KMS-11 (cell line): Measurements from ENCODE around the gene IQSEC1.

Source experiments
- H2AFZ ChIP-seq: fragments of 200-600 bp; sonication (generic); 2 replicates; pipeline ENCODE4 v1.6.1; 2016; ENCODE audit warnings: antibody characterized with exemption, mixed run types, low read depth
- H3K27ac ChIP-seq: fragments of 200-600 bp; sonication (generic); 2 replicates; pipeline ENCODE4 v1.6.1; 2016; ENCODE audit warnings: mild to moderate bottlenecking, mixed run types
- H3K27me3 ChIP-seq: fragments of 200-600 bp; sonication (generic); 2 replicates; pipeline ENCODE4 v1.6.1; 2017; ENCODE audit warnings: mild to moderate bottlenecking, low read depth, mixed run types, moderate library complexity; ENCODE audit not compliant: insufficient read depth
- H3K36me3 ChIP-seq: fragments of 200-600 bp; sonication (generic); 2 replicates; pipeline ENCODE4 v1.6.1; 2017; ENCODE audit warnings: mild to moderate bottlenecking, mixed run types; ENCODE audit not compliant: insufficient read depth
- H3K4me1 ChIP-seq: fragments of 200-600 bp; sonication (generic); 2 replicates; pipeline ENCODE4 v1.6.1; 2016; ENCODE audit warnings: mild to moderate bottlenecking, low read depth, mixed run types; ENCODE audit not compliant: poor library complexity, severe bottlenecking
- H3K4me2 ChIP-seq: fragments of 200-600 bp; sonication (generic); 2 replicates; pipeline ENCODE4 v1.7.0; 2016; ENCODE audit warnings: mild to moderate bottlenecking, mixed run types
- H3K4me3 ChIP-seq: fragments of 200-600 bp; sonication (generic); IDR thresholded peaks from 2 replicates; pipeline ENCODE4 v1.6.1; 2017; ENCODE audit warnings: low read depth, low read length, mixed read lengths; ENCODE audit not compliant: insufficient read depth
- H3K79me2 ChIP-seq: fragments of 200-600 bp; sonication (generic); 2 replicates; pipeline ENCODE4 v1.6.1; 2016; ENCODE audit warnings: low read depth, mixed run types; ENCODE audit not compliant: insufficient read depth
- H3K9ac ChIP-seq: fragments of 200-600 bp; sonication (generic); 2 replicates; pipeline ENCODE4 v1.6.1; 2016; ENCODE audit warnings: mild to moderate bottlenecking, mixed run types
- H4K20me1 ChIP-seq: fragments of 200-600 bp; sonication (generic); 2 replicates; pipeline ENCODE4 v1.6.1; 2016; ENCODE audit warnings: mild to moderate bottlenecking, mixed run types; ENCODE audit not compliant: insufficient read depth
- TF ChIP-seq, protein P1 (sequence below): fragments of 200-600 bp; sonication (generic); conservative IDR thresholded peaks from 2 replicates; pipeline ENCODE4 v1.6.1; 2017; ENCODE audit warnings: low read depth, mild to moderate bottlenecking, antibody characterized with exemption, low read length, moderate library complexity, mixed read lengths

Gene IQSEC1

DNA sequence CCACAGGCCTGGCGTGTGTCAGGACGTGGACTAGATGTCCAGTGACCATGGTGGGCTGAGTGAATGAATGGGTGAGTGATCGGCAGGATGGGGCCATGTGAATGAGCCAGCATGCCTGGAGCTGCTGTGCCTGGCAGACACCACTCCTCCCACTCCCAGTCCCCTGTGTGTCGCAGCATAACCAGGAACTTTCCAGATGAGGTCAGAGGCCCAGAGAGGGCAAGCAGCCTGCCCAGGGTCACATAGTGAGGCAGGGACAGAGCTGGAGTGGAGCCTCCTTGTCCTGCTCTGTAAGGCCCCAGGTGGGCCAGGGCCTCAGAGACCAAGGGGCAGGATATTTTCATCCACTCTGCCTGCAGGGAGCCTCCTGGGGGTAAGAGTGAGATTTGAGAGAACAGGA is 6.4 kb downstream of the IQSEC1 start:
- no peak overlapping the region for H3K27ac ChIP-seq
- no peaks in the 10 kb centered on the region for H4K20me1 ChIP-seq
- TF ChIP-seq, protein P1, sequence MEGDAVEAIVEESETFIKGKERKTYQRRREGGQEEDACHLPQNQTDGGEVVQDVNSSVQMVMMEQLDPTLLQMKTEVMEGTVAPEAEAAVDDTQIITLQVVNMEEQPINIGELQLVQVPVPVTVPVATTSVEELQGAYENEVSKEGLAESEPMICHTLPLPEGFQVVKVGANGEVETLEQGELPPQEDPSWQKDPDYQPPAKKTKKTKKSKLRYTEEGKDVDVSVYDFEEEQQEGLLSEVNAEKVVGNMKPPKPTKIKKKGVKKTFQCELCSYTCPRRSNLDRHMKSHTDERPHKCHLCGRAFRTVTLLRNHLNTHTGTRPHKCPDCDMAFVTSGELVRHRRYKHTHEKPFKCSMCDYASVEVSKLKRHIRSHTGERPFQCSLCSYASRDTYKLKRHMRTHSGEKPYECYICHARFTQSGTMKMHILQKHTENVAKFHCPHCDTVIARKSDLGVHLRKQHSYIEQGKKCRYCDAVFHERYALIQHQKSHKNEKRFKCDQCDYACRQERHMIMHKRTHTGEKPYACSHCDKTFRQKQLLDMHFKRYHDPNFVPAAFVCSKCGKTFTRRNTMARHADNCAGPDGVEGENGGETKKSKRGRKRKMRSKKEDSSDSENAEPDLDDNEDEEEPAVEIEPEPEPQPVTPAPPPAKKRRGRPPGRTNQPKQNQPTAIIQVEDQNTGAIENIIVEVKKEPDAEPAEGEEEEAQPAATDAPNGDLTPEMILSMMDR: no peak
- H3K79me2 ChIP-seq: no peaks in the 10 kb centered on the region
- no peaks in the 10 kb centered on the region for H3K27me3 ChIP-seq
- peaks cover 65% of the 10 kb centered on the region for H3K4me1 ChIP-seq
- no peak overlapping the region for H2AFZ ChIP-seq
- H3K4me2 ChIP-seq: no peak overlapping the region
- H3K9ac ChIP-seq: no peak overlapping the region
- H3K36me3 ChIP-seq: no peaks in the 10 kb centered on the region
- no peak overlapping the region for H3K4me3 ChIP-seq

DNA sequence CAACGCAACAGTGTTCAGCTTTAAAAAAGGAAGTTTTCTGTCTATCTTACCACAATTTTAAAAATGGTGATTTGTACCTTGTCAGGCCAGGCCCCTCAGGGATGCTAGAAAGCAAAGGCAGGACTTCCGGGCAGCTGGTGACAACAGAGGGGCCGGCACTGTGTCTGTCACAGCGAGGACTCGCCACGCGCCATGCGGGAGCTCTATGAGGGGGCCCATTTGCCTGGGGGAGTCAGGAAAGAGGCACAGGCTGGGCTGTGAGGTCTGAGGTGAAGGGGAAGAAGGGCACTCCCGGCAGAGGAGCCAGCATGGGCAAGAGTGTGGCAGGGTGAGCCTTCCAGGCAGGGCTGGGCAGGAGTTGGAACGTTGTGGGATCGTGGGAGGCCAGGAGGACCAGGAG is 7.0 kb downstream of the IQSEC1 start:
- Histone ChIP-seq H3K4me2 (no peak overlapping the region), H3K36me3 (no peaks in the 10 kb centered on the region), H4K20me1 (no peaks in the 10 kb centered on the region), H3K79me2 (no peaks in the 10 kb centered on the region), H3K9ac (no peak overlapping the region), H3K4me1 (peaks cover 59% of the 10 kb centered on the region), H3K27me3 (no peaks in the 10 kb centered on the region), H3K27ac (no peak overlapping the region), H3K4me3 (no peak overlapping the region), H2AFZ (no peak overlapping the region)
- TF ChIP-seq, protein P1: no peak

DNA sequence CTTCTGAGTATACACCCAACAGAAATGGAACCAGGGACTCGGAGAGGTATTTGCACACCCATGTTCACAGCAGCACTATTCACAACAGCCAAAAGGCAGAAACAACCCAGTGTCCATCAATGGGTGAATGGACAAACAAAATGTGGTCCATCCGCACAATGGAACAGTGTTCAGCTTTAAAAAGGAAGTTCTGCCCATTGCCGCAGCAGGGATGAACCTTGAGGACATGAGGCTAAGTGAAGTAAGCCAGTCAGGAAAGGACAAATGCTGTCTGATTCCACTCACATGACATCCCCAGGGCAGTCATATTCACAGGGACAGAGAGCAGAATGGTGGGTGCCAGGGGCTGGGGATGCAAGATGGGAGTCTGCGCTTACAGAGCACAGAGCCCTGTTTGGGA is 7.5 kb downstream of the IQSEC1 start:
- H3K4me2 ChIP-seq: no peak overlapping the region
- no peak overlapping the region for H3K4me3 ChIP-seq
- H3K4me1 ChIP-seq: peaks cover 54% of the 10 kb centered on the region
- H3K27ac ChIP-seq: no peak overlapping the region
- no peaks in the 10 kb centered on the region for H3K79me2 ChIP-seq
- H3K9ac ChIP-seq: no peak overlapping the region
- H3K36me3 ChIP-seq: no peaks in the 10 kb centered on the region
- H4K20me1 ChIP-seq: no peaks in the 10 kb centered on the region
- H3K27me3 ChIP-seq: no peaks in the 10 kb centered on the region
- no peak overlapping the region for H2AFZ ChIP-seq
- TF ChIP-seq, protein P1: no peak

DNA sequence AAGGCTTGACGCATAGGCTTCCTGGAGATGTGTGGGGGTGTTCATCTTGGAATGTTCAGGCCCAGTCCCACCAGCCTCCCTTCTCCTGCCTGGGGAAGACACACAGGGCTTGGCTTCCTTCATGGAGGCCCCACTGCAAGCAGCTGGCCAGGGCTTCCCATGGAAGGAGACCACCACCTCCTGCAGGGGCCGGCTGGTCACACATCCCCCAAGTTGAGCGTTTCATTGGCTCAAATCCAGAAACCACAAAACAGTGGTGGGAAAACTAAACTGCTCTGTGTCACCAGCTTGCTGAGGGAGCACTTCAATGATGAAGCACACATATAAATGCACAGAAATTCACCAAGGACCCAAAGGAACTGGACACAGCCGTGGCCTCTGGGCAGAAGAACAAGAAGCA is 8.3 kb downstream of the IQSEC1 start:
- Histone ChIP-seq H3K9ac (no peak overlapping the region), H3K27me3 (no peaks in the 10 kb centered on the region), H3K4me2 (no peak overlapping the region), H3K79me2 (no peaks in the 10 kb centered on the region), H3K36me3 (no peaks in the 10 kb centered on the region), H3K4me3 (no peak overlapping the region), H3K4me1 (peaks cover 46% of the 10 kb centered on the region), H2AFZ (no peak overlapping the region), H4K20me1 (no peaks in the 10 kb centered on the region), H3K27ac (no peak overlapping the region)
- TF ChIP-seq, protein P1: no peak
